ENCODE results near the gene PLEKHA8.

Gene PLEKHA8
- 10.1 to 39.6 (median 19.7) reads per million in 9 experiments for total RNA-seq

DNA sequence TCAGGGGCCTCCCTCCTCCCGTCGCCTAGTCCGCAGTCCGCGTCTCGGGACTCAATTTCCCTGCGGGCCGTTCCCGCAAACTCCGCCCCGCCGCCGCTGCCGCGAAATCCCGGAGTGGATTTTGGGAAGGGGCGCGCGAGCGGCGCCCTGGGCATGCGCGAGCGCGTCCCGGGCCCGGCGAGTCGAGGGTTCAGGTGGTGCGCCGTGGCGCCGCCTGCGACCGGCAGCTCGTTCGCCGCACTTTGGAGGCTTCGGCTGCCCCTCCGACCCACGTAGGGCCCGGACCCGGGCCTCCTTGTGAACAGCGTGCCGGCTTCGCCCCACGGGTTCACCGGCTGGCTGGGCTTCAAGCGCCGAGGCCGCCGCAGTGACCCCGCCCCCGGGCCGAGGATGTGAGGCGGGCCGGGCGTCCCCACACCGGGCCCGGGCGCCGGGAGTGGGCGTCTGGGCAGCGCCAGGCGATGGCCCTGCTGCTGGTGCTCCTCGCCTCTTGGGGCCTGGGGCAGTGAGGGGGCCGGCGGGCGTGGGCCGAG is at the start of gene PLEKHA8:
TSS of gene PLEKHA8 (plus strand) at position 197 of the 533 bp plus-strand sequence. CDS start 351 bp downstream, outside the sequence.
- peaks cover 13% of the 10 kb centered on the region for H3K36me3 Mint-ChIP-seq (ENCODE audit: insufficient read depth)
- H3K27ac Mint-ChIP-seq: peak within 1 kb of the TSS; percentile 86 to 91
- no peak within 1 kb of the TSS for H3K4me3 Mint-ChIP-seq
- DNase-seq (peak; percentile 85 to 93 (median 90)), ATAC-seq (replicated peaks) (peak; percentile 48)
- H3K27me3 Mint-ChIP-seq: no peaks in the 10 kb centered on the region
- peaks cover 20 to 27% of the 10 kb centered on the region in 2 donors for H3K4me1 Mint-ChIP-seq (ENCODE audit: low read depth in 2 of 2)
- H3K9me3 Mint-ChIP-seq: no peaks in the 10 kb centered on the region

GRCh38 chr7:29980151-29980550 is 48.1 kb upstream of the PLEKHA8 start:
- Mint-ChIP-seq H3K36me3 (ENCODE audit: insufficient read depth) (peaks cover 4% of the 10 kb centered on the region), H3K27ac (no peak overlapping the region), H3K9me3 (no peaks in the 10 kb centered on the region), H3K27me3 (peaks cover 2 to 40% of the 10 kb centered on the region in 2 donors), H3K4me3 (no peak overlapping the region), H3K4me1 (ENCODE audit: low read depth in 2 of 2) (no peaks in the 10 kb centered on the region)
- no peak for DNase-seq
- ATAC-seq (replicated peaks): no peak

DNA sequence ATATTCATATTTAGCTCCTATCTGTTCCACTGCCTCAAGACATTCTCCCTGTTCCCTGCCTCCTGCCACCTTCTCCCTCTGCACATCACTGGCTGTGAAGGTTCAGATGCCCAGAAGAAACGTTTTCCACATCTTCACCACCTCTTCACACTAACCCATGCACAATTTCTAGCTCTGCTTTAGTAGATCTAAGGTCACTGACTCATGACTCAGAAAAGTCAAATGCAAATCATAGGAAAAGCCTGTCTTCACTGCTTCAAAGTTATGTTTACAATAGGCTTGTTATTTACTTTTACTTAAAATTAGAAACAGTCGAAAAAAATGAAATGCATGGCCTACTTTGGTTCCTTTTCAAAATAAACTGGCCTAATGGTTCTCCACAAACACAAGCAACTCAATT is 41.1 kb upstream of the PLEKHA8 start:
- Mint-ChIP-seq H3K27me3 (peaks cover 57% of the 10 kb centered on the region in 2 donors), H3K27ac (no peak overlapping the region), H3K9me3 (no peaks in the 10 kb centered on the region), H3K4me1 (ENCODE audit: low read depth in 2 of 2) (peaks cover 3 to 20% of the 10 kb centered on the region in 2 donors), H3K36me3 (ENCODE audit: insufficient read depth) (peaks cover 6% of the 10 kb centered on the region), H3K4me3 (peak overlapping the region in 1 of 2 donors; percentile 87)
- ATAC-seq (replicated peaks) (no peak), DNase-seq (no peak)

DNA sequence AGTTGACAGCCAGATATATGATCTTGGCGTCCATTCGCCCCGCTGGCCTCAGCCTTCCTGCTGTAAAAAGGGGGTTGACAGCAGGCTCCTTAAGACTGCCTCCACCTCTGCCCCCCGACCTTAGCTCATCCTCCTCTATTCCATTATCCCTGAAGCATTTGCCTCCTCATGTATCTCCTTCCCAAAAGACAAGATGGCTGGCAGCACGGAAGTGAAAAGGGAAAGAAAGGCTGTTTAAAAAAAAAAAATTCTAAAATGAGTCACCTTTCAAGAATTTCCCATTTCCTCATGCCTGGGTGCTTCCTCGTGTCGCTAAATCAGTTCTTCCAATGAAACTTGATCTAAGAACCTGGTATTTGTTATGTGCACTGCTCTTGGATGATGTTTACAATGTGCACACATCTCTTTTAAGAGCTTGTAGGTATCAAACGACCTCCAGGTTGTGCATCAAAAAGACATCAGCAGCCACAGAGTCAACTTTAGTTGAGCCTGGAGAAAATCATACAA is 40.3 kb upstream of the PLEKHA8 start:
- ATAC-seq (replicated peaks) (no peak), DNase-seq (no peak)
- Mint-ChIP-seq H3K4me1 (ENCODE audit: low read depth in 2 of 2) (peaks cover 3 to 20% of the 10 kb centered on the region in 2 donors), H3K27me3 (peaks cover 61% of the 10 kb centered on the region in 2 donors), H3K9me3 (no peaks in the 10 kb centered on the region), H3K4me3 (peak overlapping the region; percentile 65 to 87), H3K27ac (peak overlapping the region in 1 of 2 donors; percentile 92), H3K36me3 (ENCODE audit: insufficient read depth) (peaks cover 4% of the 10 kb centered on the region)

GRCh38 chr7:29988424-29989256 is 39.6 kb upstream of the PLEKHA8 start:
- Mint-ChIP-seq H3K27me3 (peaks cover 58 to 61% of the 10 kb centered on the region in 2 donors), H3K9me3 (no peaks in the 10 kb centered on the region), H3K36me3 (ENCODE audit: insufficient read depth) (peaks cover 3% of the 10 kb centered on the region), H3K4me1 (ENCODE audit: low read depth in 2 of 2) (peaks cover 3 to 20% of the 10 kb centered on the region in 2 donors), H3K27ac (peak overlapping the region in 1 of 2 donors; percentile 92), H3K4me3 (peak overlapping the region; percentile 65 to 87)
- ATAC-seq (replicated peaks): peak; percentile 71
- peak in 2 of 3 experiments; percentile 20 to 25 for DNase-seq

GRCh38 chr7:29989257-29989995 is 38.8 kb upstream of the PLEKHA8 start, which contains the start of gene SCRN1:
Gene SCRN1 (minus strand): TSS chr7:29989801. CDS start chr7:29969067, 20,734 bp downstream.
- Mint-ChIP-seq H3K27ac (peak within 1 kb of the TSS in 1 of 2 donors; percentile 92), H3K4me1 (ENCODE audit: low read depth in 2 of 2) (peaks cover 3 to 20% of the 10 kb centered on the region in 2 donors), H3K4me3 (peak within 1 kb of the TSS; percentile 65 to 87), H3K36me3 (ENCODE audit: insufficient read depth) (peaks cover 3% of the 10 kb centered on the region), H3K9me3 (no peaks in the 10 kb centered on the region), H3K27me3 (peaks cover 55 to 61% of the 10 kb centered on the region in 2 donors)
- peak in 2 of 3 experiments; percentile 4 to 18 for DNase-seq
- peak; percentile 46 for ATAC-seq (replicated peaks)

DNA sequence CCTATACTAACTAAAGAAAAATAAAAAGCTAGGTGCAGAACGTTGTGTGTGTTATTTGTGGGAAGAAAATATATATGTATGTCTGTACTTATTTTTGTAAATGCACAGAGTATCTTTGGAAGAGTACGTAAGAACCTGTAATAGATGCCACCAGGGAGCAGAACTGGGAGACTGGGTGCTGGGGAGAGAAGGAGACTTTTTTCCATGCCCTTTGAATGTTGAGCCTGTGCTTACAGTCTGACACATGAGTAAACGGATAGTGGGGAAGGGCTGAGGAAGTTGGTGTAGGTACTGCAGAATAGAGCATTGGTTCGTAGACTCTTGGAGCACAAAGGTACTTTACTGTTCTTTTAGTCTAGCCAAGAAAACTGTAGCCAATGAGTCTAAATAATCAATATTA is 37.3 kb upstream of the PLEKHA8 start:
- peak overlapping the region; percentile 42 to 65 for H3K4me3 Mint-ChIP-seq
- no peak for DNase-seq
- no peaks in the 10 kb centered on the region for H3K9me3 Mint-ChIP-seq
- H3K27me3 Mint-ChIP-seq: peaks cover 49 to 52% of the 10 kb centered on the region in 2 donors
- peaks cover 3 to 17% of the 10 kb centered on the region in 2 donors for H3K4me1 Mint-ChIP-seq (ENCODE audit: low read depth in 2 of 2)
- H3K36me3 Mint-ChIP-seq (ENCODE audit: insufficient read depth): peaks cover 3% of the 10 kb centered on the region
- no peak for ATAC-seq (replicated peaks)
- H3K27ac Mint-ChIP-seq: no peak overlapping the region

GRCh38 chr7:29991937-29992336 is 36.3 kb upstream of the PLEKHA8 start:
- Mint-ChIP-seq H3K36me3 (ENCODE audit: insufficient read depth) (peaks cover 3% of the 10 kb centered on the region), H3K4me3 (no peak overlapping the region), H3K27ac (no peak overlapping the region), H3K4me1 (ENCODE audit: low read depth in 2 of 2) (peaks cover 3 to 17% of the 10 kb centered on the region in 2 donors), H3K27me3 (peaks cover 53 to 56% of the 10 kb centered on the region in 2 donors), H3K9me3 (peaks cover 2 to 7% of the 10 kb centered on the region in 2 donors)
- no peak for ATAC-seq (replicated peaks)
- DNase-seq: no peak

DNA sequence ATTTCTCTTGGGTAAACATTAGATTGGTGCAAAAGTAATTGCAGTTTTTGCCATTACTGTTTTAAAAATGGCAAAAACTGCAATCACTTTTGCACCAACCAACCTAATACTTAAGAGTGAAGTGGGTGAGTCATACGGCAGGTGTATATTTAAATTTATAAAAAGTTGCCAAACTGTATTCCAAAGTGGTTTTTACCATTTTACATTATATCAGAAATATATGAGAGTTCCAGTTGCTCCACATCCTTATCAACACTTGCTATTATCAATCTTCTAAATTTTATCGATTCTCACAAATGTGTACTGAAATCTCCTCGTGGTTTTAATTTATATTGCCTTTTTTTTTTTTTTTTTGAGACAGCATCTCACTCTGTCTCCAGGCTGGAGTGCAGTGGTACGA is 35.1 kb upstream of the PLEKHA8 start:
- Mint-ChIP-seq H3K36me3 (ENCODE audit: insufficient read depth) (peaks cover 3% of the 10 kb centered on the region), H3K4me1 (ENCODE audit: low read depth in 2 of 2) (peaks cover 3 to 9% of the 10 kb centered on the region in 2 donors), H3K4me3 (no peak overlapping the region), H3K27me3 (peaks cover 48 to 53% of the 10 kb centered on the region in 2 donors), H3K9me3 (peaks cover 2 to 7% of the 10 kb centered on the region in 2 donors), H3K27ac (no peak overlapping the region)
- ATAC-seq (replicated peaks): no peak
- no peak for DNase-seq

DNA sequence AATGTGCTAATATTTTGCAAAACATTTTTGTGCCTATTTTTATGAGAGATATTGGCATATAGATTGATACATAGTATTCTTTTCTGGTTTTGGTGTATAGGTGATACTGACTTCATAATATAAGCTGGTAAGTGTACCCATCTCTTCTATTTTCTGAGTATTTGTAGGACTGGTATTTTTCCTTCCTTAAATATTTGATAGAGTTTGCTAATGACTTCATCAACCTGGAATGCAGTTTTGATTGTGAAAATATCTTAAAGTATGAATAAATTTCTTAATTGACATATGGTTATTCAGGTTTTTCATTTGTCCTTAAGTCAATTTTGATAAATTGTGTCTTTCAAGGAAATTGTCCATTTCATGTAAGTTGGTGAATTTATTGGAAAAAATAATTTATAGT is 32.6 kb upstream of the PLEKHA8 start:
- Mint-ChIP-seq H3K27me3 (peaks cover 53 to 62% of the 10 kb centered on the region in 2 donors), H3K4me3 (no peak overlapping the region), H3K36me3 (ENCODE audit: insufficient read depth) (no peaks in the 10 kb centered on the region), H3K4me1 (ENCODE audit: low read depth in 2 of 2) (no peaks in the 10 kb centered on the region), H3K27ac (no peak overlapping the region), H3K9me3 (peaks cover 2 to 7% of the 10 kb centered on the region in 2 donors)
- ATAC-seq (replicated peaks): no peak
- no peak for DNase-seq

GRCh38 chr7:29996321-29996720 is 31.9 kb upstream of the PLEKHA8 start:
- no peak overlapping the region for H3K4me3 Mint-ChIP-seq
- H3K36me3 Mint-ChIP-seq (ENCODE audit: insufficient read depth): no peaks in the 10 kb centered on the region
- H3K27me3 Mint-ChIP-seq: peaks cover 53 to 62% of the 10 kb centered on the region in 2 donors
- no peak overlapping the region for H3K27ac Mint-ChIP-seq
- DNase-seq (no peak), ATAC-seq (replicated peaks) (no peak)
- peaks cover 2 to 7% of the 10 kb centered on the region in 2 donors for H3K9me3 Mint-ChIP-seq
- no peaks in the 10 kb centered on the region for H3K4me1 Mint-ChIP-seq (ENCODE audit: low read depth in 2 of 2)

DNA sequence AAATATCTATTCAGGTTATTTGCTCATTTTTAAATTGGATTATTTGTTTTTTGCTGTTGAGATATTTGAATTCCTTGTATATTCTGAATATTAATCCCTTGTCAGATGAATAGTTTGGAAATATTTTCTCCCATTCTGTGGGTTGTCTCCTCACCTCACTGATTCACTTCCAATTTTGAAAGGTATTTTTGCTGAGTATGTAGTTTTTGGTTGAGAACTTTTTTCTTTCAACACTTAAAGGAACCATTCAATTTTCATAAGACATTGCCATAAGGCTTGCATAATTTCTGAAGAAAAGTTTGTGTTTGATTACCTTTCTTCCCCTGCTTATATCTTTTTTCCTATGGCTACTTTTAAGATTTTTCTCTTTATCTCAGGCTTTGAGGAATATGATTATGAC is 29.7 kb upstream of the PLEKHA8 start:
- H3K27ac Mint-ChIP-seq: no peak overlapping the region
- peaks cover 41 to 54% of the 10 kb centered on the region in 2 donors for H3K27me3 Mint-ChIP-seq
- H3K4me1 Mint-ChIP-seq (ENCODE audit: low read depth in 2 of 2): no peaks in the 10 kb centered on the region
- ATAC-seq (replicated peaks) (no peak), DNase-seq (no peak)
- H3K36me3 Mint-ChIP-seq (ENCODE audit: insufficient read depth): no peaks in the 10 kb centered on the region
- H3K4me3 Mint-ChIP-seq: no peak overlapping the region
- peaks cover 2 to 7% of the 10 kb centered on the region in 2 donors for H3K9me3 Mint-ChIP-seq

- peaks cover 31 to 46% of the 10 kb centered on the region in 2 donors for H3K27me3 Mint-ChIP-seq
- ATAC-seq (replicated peaks): no peak
- H3K4me1 Mint-ChIP-seq (ENCODE audit: low read depth in 2 of 2): no peaks in the 10 kb centered on the region
- H3K9me3 Mint-ChIP-seq: no peaks in the 10 kb centered on the region
- DNase-seq: no peak
- H3K4me3 Mint-ChIP-seq: no peak overlapping the region
- H3K27ac Mint-ChIP-seq: no peak overlapping the region
- H3K36me3 Mint-ChIP-seq (ENCODE audit: insufficient read depth): no peaks in the 10 kb centered on the region
Measured at GRCh38 chr7:30001998-30002397, 26.2 kb upstream of the PLEKHA8 start.
